HG02885 (cell line): ENCODE data around the gene NAV3.
"Not testable (repeated sequence)": the region's sequence is repeated elsewhere in the genome, so short reads cannot be mapped to it uniquely, and the experiment has no call there.

Source experiments
- ATAC-seq: cut with Tn5 transposase; IDR thresholded peaks from one replicate; pipeline ENCODE4 v1.9.1; 2021; ENCODE audit warnings: mild to moderate bottlenecking; ENCODE audit not compliant: unreplicated experiment, poor library complexity

The NAV3 gene

DNA sequence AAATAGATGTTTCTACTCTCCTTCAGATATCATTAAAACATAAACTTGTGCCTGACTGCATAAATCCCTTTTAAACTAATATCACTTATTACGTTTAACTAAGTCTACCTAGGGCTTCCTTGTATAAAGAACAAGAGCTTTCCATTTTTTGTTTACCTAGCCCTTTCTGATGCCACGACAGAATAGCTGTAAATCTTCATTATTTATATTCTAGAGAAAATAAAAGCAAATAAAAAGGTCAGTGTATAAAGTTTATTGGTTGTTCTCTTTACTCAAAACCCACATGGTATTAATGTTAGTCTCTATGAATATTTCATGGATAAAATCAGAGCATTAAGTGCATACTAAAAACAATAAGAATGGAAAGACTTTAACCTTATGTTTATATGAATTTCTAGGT lies 269.1 kb downstream of the NAV3 start:
- ATAC-seq = no peak

DNA sequence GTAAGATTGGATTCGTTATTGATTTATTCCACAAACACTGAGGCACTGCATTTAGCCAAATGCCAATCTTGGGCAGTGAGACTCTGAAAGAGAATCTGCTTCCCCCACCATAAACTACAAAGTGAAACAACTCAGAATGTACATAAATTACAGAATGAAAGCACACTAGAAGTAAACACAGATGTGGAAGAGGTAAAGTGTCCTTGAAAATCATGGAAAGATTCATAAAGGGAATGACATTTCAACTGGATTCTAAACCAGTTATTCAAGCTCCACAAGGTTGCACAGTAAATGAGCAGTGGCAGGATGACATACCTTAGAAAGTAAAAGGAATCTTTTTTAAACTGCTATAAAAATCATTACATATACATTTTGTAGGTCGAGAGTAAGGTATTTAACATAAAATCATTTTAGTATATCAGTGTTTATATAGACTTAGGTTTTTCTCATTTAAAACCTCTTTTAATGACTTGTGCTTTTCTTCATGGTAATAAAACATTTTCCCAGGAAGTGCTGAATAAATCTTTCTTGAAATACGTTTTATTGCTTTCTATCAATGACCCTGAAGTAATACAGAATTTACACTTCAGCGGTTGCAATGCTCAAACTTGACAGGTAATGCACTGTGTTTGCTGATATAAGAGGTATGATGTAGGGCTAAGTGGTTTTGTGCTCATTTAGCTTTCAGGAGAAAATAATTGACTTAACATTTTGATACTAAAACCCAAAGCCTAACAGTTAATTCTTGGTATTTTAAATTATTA lies 270.6 kb downstream of the NAV3 start:
- no peak for ATAC-seq

DNA sequence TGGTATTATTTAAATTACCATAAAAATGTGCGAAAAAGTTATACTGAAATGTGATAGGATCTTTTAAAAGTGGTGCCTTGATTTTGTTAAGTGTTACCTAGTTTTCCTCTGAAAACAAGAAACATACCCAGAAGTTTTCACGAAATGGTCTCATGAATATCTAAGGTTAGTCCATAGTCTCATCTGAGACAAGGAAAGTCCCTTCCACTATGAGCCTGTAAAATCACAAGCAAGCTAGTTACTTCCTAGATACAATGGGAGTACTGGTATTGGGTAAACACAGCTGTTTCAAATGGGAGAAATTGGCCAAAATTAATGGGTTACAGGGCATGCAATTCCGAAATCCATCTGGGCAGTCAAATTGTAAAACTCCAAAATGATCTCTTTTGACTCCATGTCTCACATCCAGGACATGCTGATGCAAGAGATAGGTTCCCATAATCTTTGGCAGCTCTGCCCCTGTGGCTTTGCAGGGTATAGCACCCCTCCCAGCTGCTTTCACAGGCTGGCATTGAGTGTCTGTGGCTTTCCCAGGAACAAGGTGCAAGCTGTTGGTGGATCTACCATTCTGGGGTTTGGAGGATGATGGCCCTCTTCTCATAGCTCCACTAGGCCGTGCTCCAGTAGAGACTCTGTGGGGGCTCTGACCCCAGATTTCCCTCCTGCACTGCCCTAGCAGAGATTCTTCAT lies 271.4 kb downstream of the NAV3 start:
- no peak for ATAC-seq

DNA sequence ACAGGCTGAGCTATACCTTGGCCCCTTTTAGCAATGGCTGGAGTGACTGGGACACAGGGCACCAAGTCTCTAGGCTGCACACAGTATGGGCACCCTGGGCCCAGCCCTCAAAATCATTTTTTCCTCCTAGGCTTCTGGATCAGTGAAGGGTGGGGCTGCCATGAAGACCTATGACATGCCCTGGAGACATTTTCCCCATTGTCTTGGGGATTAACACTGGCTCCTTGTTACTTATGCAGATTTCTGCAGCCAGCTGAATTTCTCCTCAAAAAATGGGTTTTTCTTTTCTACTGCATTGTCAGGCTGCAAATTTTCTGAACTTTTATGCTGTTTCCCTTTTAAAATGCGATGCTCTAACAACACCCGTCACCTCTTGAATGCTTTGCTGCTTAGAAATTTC lies 272.1 kb downstream of the NAV3 start:
- ATAC-seq = not testable (repeated sequence)

DNA sequence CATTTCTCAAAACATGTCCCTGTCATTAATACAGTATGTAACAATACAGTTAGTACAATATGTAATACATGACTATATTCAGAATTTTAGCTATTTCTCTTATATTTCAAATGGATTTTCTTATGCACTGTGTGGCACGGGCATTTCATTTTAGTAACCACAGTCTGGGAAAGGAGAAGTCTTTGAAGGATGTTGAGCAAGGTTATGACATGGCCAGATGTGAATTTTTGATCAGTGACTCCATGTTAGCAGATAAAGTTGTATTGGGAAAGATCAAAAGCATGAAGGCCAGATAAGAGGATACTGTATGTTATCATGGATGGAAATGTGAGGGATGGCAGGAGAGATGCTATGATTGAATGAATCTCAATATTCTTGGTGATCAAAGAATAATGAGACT lies 285.2 kb downstream of the NAV3 start:
- no peak for ATAC-seq

DNA sequence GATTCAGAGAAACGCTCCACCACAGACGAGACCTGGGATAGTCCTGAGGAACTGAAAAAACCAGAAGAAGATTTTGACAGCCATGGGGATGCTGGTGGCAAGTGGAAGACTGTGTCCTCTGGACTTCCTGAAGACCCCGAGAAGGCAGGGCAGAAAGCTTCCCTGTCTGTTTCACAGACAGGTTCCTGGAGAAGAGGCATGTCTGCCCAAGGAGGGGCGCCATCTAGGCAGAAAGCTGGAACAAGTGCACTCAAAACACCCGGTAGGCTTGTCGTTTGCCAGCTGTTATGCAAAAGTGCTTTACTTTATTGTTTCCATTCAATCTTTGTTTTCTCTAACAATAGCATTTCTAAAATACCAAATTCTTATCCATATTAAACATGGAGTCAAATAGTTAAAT lies 287.3 kb downstream of the NAV3 start:
- no peak for ATAC-seq

DNA sequence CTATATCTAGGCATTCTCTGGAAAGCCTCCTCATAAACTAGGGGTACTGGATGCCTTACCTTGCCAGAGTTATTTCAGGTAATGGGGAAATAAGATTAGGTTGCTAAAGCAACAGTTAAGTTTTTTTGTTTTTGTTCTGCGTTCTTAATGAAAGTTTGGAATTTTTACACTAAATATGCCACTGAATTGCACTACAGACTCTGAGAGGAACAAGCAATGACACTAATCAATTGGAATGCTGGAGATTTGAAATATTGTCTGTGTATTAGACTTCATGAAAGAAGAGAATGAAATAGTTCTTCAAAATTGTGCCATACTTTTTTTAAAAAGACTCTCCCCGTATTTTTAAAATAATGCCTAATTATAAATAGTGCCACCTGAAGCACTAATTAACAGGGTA lies 287.8 kb downstream of the NAV3 start:
- ATAC-seq = no peak

DNA sequence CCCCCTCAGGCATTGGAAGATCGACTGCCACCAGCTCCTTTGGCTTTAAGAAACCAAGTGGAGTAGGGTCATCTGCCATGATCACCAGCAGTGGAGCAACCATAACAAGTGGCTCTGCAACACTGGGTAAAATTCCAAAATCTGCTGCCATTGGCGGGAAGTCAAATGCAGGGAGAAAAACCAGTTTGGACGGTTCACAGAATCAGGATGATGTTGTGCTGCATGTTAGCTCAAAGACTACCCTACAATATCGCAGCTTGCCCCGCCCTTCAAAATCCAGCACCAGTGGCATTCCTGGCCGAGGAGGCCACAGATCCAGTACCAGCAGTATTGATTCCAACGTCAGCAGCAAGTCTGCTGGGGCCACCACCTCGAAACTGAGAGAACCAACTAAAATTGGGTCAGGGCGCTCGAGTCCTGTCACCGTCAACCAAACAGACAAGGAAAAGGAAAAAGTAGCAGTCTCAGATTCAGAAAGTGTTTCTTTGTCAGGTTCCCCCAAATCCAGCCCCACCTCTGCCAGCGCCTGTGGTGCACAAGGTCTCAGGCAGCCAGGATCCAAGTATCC lies 288.7 kb downstream of the NAV3 start:
- no peak for ATAC-seq

DNA sequence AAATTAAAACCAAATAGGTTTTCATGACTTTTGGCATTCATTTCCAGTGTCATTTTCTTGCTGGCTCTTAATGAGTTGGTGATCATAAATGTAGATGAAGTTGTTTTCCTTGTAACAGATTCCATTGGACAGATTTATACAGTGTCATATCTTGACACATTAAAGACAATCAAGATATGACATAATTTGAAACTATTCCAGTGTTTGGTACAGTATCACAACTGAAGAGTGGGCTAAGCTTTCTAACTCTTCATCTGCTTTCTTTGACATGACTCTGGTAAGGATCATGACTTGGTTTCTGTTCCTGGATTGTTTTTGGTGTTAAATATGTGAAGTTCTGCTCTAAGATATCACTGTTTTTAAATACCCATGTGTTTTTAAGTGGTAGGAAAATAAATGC lies 289.6 kb downstream of the NAV3 start:
- ATAC-seq = no peak

DNA sequence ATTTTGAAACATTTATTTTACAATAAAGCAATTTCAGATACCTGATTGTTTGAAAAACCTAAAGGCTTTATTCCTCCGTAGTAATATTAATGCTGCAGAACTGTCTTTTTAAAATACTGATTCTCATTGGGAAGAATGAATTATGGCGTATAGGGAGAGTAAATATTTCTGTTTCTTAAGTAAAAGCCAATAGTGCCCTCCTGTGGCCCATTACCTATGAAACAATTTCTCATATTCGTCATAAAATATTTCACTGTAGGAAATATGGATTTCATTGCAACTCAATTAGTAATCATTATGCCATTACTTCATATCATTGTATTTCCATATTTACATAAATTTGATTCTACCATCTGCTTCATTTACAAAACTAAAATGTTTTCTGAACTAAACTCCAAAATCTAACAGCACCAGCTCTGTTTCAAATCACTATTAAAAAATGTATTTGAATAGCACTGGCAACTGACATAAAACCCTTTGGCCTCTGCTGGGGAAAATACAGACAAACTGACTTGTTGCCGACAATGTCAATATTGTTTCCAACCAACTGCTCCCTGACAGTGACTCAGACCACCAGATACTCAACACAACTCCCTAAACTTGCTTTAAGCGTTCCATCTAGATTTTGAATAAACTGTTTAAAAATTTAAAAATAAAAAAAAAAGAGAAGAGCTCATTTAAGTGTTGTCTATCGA lies 290.3 kb downstream of the NAV3 start:
- no peak for ATAC-seq

DNA sequence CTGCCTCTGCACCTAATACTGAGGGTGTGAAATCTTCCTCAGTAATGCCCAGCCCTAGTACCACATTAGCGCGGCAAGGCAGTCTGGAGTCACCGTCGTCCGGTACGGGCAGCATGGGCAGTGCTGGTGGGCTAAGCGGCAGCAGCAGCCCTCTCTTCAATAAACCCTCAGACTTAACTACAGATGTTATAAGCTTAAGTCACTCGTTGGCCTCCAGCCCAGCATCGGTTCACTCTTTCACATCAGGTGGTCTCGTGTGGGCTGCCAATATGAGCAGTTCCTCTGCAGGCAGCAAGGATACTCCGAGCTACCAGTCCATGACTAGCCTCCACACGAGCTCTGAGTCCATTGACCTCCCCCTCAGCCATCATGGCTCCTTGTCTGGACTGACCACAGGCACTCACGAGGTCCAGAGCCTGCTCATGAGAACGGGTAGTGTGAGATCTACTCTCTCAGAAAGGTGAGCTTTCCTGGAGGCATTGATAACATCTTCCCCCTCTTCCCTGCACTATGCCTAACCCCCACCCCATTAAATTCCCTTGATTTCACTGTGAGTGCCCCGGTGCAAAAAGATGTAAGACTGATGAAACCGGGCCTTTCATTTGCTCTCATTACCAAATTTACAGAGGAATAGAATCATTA lies 291.4 kb downstream of the NAV3 start:
- no peak for ATAC-seq

DNA sequence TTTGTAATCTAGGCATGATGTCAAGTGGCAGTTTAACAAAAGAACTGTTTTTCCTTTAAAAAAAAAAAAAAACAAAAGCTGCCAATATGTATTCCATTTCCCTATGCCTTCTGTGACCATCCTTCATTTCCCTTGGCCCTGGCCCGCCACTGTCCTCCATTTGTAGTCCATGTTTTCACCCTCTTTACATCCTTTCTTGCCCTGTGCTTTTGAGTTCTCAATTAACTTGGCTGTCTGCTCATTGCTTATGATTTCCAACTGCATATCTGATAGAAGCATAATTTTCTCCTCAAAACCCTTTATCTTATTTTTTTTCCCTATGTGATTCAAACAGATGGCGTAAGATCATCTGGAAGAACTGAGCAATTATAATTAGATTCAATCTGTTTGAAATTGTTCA lies 297.5 kb downstream of the NAV3 start:
- ATAC-seq = no peak

DNA sequence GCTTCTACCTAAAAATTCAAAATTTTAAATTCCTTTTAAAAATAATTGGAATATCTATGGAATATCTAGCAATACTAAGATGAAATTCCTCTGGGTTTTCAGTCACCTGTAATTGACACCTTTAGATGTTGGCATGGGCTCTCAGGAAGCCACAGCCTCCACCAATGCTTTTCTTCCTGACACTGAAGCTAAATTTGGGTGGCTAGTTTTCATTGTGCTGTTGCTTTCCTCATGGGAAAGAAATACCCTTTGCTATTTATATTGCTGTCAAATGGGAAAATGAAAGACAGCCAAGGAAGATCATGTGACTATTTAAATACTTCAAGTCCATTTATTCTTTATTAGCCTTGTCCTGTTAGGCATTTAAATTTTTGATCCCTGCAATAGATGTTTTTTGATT lies 313.0 kb downstream of the NAV3 start:
- no peak for ATAC-seq

DNA sequence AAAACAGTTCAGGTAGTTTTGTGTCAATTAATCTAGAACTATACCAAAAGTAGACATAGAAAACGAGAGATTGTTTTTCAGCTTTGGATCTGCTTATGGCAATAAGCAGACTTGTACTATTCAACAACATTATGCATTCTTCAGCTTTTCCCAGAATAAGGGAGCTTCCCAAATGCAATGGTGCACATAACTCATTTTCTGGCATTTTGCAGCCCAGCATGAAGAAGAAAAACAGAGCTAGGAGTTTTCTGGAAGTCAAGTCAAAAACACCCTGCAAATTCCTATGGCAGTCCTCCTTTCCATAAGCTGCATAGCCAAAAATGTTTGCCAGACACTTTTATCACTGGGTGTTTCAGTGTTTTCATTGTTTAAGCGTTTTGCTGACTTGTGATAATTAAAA lies 314.7 kb downstream of the NAV3 start:
- no peak for ATAC-seq

DNA sequence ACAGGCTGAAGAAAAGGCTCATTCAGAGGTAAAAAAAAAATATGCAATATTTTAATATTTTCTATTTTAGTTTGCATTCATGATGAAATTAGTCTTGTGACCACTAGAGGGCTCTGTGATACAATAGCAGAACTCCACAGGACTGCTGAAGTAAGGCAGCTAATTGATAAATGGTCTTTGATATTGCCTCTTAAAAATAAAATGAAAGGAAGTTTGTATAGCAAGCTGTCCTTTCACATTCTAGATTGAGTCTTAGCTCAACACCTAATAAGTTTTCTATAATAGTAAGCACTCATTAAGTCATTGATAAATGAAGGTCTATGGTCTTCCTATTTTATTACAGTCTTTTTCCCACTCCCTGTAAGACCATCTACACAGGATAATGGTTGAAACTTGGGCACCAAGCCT lies 315.7 kb downstream of the NAV3 start:
- ATAC-seq = peak; percentile 89

DNA sequence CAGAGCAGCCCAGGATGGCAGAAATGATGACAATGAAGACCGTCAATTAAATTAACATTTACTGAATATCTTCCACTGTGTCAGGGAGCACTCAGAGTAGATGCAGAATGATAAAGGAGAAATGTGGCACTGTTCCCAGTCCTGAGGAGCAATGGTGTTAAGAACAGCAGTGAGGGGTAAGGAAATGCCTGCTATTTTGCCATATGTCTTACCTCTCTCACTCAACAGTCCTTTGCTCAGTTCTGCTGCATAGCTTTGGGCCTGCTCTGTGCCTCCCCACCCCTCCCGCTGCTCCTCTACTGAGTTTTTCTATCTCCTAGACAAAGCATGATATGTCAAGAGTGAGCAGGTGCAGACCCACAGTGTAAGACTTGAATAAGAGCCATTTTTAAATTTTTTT lies 318.8 kb downstream of the NAV3 start:
- ATAC-seq = no peak

DNA sequence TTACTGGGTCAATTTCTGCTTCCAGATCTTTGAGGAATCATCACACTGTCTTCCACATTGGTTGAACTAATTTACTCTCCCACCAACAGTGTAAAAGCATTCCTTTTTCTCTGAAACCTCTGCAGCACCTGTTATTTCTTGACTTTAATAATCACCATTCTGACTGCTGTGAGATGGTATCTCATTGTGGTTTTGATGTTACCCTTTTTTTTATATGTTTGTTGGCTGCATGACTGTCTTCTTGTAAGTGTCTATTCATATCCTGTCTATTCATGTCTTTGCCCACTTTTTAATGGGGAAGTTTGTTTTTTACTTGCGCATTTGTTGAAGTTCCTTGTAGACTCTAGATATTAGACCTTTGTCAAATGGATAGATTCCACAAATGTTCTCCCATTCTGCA lies 324.9 kb downstream of the NAV3 start:
- no peak for ATAC-seq

DNA sequence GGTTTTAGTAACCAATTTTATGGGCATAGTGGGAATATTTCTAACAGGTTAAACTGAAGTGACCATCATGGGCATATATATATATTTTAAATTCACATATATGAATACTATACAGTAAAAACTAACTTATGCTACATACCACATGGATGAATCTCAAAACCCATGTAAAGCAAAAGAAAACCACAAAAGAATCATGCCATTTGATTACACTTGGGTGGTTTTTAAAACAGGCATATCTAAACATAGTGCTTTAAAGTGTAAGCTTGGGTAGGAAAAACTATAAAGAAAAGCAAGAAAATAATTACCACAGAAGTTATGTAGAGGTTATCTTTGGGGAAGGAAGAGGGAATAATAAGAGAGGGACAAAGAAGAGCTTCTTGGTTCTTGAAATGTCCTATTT lies 326.1 kb downstream of the NAV3 start:
- no peak for ATAC-seq

DNA sequence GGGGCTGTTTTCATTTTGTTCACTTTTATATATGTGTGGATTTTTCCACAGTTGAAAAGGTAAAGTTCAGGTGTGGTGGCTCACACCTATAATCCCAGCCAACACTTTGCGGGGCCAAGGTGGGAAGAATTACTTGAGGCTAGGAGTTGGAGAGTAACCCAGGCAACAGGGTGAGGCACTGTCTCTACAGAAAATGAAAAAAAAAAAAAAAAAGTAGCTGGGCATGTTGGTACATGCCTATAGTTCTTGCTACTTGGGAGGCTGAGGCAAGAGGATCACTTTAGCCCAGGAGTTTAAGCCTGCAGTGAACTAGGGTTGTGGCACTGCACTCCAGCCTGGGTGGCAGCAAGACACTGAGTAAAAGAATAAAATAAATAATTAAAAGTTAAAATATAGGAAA lies 326.5 kb downstream of the NAV3 start:
- no peak for ATAC-seq

DNA sequence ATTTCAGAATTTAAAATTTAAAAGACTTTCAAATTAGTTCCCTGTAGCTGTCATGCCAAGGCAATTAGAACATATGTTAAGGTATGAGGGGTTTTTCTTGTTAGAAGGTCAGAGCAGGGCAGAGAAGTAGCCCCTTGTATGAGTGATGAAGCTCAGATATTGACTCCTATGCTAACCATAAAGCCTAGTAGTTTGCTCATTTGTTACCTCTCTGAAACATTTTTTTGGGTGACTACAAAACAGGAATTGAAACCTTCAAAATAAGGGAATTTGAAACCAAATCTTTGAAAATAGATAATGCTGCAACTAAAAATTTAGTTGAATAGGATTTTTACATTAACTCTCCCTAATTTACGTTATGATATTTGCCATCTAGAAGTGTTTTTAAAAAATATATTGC lies 333.5 kb downstream of the NAV3 start:
- peak; percentile 49 for ATAC-seq

DNA sequence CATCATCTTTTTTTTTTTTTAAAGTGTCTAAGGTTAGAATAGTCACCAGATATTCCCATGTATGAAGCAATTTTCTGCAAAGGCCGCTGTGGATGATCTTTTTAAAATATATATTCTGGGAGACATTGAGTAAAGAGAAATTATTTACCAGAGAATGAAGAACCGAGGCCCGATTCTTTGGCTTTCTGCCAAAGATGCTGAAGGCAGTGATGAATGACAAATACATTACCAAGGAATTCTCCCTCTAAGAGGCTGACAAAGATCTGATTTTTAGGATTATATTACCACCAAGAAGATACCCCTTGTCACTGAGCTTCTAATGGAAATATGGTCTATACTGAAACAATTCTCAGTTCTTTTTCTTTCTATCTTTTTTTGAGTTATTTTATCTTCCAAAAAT lies 336.8 kb downstream of the NAV3 start:
- ATAC-seq = no peak
